NK-92 (cell line): Measurements from ENCODE around the gene ADCYAP1.
"Not testable (repeated sequence)": the region's sequence is repeated elsewhere in the genome, so short reads cannot be mapped to it uniquely, and the experiment has no call there.

Experiments used
- DNase-seq: peaks from one replicate; lab custom pipeline; 2025; ENCODE audit not compliant: unreplicated experiment; lab: John Stamatoyannopoulos, UW

ADCYAP1 gene

GRCh38 chr18:904218-905090 is at the start of gene ADCYAP1:
Gene ADCYAP1, plus strand, starts transcription at chr18:904871. Its CDS starts 516 bp downstream, at chr18:905387.
- no peak for DNase-seq

GRCh38 chr18:857986-858385 is 46.7 kb upstream of the ADCYAP1 start:
- no peak for DNase-seq

GRCh38 chr18:864872-865273 is 39.8 kb upstream of the ADCYAP1 start:
- no peak for DNase-seq

GRCh38 chr18:867257-867656 is 37.4 kb upstream of the ADCYAP1 start:
- DNase-seq: no peak

- DNase-seq: not testable (repeated sequence)
Observed at GRCh38 chr18:873426-873825, 31.2 kb upstream of the ADCYAP1 start.

- DNase-seq: no peak
Observed at GRCh38 chr18:875912-876311, 28.8 kb upstream of the ADCYAP1 start.

GRCh38 chr18:877238-877637 is 27.4 kb upstream of the ADCYAP1 start:
- no peak for DNase-seq

- no peak for DNase-seq
Observed at GRCh38 chr18:886076-886475, 18.6 kb upstream of the ADCYAP1 start.

- DNase-seq: no peak
Observed at GRCh38 chr18:887716-888115, 17.0 kb upstream of the ADCYAP1 start.

- no peak for DNase-seq
Observed at GRCh38 chr18:892316-892715, 12.4 kb upstream of the ADCYAP1 start.

- DNase-seq: no peak
Observed at GRCh38 chr18:896315-896714, 8.4 kb upstream of the ADCYAP1 start.

GRCh38 chr18:901761-902160 is 2.9 kb upstream of the ADCYAP1 start:
- DNase-seq: no peak

GRCh38 chr18:902229-902628 is 2.4 kb upstream of the ADCYAP1 start:
- DNase-seq: no peak

- no peak for DNase-seq
Observed at GRCh38 chr18:903701-904100, 970 bp upstream of the ADCYAP1 start.

GRCh38 chr18:905307-905947 is 756 bp downstream of the ADCYAP1 start:
- DNase-seq: no peak

- no peak for DNase-seq
Observed at GRCh38 chr18:905948-906415, 1.3 kb downstream of the ADCYAP1 start.

- no peak for DNase-seq
Observed at GRCh38 chr18:906416-907114, 1.9 kb downstream of the ADCYAP1 start.

GRCh38 chr18:907115-907884 is 2.6 kb downstream of the ADCYAP1 start:
- no peak for DNase-seq

- DNase-seq: no peak
Observed at GRCh38 chr18:907885-908757, 3.5 kb downstream of the ADCYAP1 start.
